GM18870 (cell line): ENCODE data around the gene ZNF362.

ENCODE experiments used
- ATAC-seq: cut with Tn5 transposase; IDR thresholded peaks from one replicate; pipeline ENCODE4 v1.9.1; 2021; ENCODE audit warnings: moderate library complexity; ENCODE audit not compliant: unreplicated experiment

Gene ZNF362

DNA sequence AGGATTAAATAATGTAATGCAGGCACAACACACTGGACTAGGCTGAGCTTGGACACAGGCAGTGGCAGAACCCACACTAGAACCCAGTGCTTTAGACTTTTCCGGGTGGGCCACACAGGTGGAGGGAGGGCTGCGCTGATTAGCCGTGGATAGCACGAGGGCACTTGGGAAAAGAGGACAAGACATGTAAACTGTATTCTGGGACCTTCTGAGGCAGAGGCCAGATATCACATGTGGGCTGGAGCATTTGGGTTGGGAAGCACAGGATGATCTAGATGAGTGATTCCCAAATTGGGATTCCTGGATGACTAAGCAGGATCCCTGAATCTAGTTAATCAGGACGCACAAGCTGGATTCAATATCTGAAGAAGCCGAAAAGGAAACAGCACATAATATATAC, 84.9 kb downstream of the ZNF362 start:
- no peak for ATAC-seq

DNA sequence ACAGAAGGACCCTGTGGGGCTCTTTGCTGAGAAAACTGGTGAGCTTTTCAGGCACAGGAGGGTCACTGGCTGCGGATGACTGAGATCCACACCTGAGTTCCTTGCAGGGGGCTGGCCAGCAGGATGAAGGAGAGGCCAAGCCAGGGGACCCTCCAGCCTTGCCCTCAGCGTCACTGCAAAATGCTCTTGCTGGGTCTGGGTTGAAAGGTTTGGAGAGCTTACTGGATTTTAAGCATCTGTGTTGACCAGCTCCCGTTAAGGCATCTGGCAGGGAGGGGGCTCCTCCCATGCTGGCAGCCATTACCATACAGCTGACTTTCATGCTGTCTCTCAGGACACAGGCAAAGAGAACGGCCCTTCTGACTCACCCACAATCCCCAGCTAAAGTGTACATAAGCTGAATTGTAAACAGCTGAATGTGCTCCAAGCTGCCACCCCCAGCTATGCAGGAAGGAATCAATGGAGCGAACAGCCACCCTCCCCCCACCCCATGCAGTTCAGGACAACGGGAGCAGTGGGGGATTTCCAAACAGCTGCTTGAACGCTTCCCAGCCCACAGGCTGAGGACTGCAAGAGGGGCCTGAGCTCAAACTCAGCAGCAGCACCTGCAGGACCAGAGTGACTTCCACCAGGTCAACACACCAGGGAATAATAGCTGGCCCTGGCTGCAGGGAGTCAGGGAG, 85.9 kb downstream of the ZNF362 start:
- ATAC-seq: no peak

DNA sequence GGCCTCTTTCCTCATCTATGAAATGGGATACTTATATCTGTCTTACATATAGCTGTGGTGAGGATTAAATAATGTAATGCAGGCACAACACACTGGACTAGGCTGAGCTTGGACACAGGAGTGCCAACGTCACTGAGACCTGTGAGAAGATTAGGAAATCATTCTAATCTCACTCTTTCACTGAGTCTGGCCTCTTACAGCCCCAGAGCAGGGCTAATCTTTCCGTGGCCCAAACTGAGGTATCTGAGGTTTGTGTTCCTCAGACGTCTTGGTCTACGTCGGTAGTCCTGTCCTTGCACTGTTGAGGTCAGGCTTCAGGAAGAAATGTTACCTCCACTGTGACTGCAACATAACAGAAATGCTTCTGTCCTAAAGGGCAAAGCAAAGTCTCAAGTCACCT, 87.2 kb downstream of the ZNF362 start:
- no peak for ATAC-seq

- ATAC-seq: no peak
These were observed 88.7 kb downstream of the ZNF362 start for GRCh38 chr1:33344896-33345560.

GRCh38 chr1:33346533-33346926, 90.2 kb downstream of the ZNF362 start:
- ATAC-seq: no peak

DNA sequence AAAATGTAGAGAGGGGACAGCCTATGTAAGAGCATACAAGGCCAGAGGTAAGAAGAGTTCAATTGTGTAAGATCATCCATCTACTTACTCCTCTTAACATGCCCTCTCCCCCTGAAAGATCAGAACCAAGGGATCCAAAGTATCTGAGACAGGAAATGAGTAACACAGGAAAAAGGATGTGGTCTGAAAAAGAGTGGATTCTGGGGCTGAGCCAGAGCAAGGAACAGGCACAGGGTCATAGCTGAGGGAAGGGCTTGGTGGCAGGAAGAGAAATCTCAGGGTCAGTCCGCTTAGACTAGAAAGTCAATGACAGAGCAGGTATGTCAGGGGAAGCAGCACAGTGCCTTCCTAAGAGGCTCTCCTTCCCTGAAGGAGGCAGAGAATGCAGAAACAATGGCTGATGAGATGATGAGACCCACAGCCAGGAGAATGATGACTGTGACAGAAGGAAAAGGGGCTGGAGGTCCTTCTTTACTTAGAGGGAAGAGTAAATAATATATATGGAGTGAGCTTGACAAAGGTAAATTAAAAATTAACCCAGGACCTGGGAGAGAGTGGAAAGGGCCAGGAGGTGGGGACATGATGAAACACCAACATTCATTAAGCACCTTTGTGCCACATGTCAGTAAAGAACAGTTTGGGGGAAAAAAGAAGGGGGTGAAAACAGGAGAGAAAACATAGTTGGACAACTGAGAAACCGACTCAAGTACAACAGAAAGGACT, 90.8 kb downstream of the ZNF362 start:
- ATAC-seq: no peak

DNA sequence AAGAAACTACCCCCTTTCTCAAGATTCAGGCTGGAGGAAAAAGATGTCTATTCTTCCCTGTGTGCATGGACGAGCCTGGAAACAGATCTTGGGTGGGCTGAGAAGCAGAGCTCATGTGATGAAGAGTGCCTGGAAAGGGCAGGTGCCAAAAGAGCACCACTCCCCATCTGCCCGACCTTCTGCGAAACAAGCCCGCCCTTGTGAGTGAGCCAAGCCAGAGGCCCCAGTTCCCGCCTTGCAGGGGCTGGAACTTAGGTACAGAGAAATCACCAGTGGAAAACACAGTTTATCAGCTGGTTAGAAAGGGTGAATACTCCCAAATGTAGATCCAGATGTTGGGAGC, 91.3 kb downstream of the ZNF362 start:
- ATAC-seq: no peak

GRCh38 chr1:33348194-33348593, 91.9 kb downstream of the ZNF362 start:
- ATAC-seq: no peak

- no peak for ATAC-seq
These were observed 92.4 kb downstream of the ZNF362 start for GRCh38 chr1:33348676-33349080.

GRCh38 chr1:33349081-33349759, 92.9 kb downstream of the ZNF362 start:
- ATAC-seq: no peak

DNA sequence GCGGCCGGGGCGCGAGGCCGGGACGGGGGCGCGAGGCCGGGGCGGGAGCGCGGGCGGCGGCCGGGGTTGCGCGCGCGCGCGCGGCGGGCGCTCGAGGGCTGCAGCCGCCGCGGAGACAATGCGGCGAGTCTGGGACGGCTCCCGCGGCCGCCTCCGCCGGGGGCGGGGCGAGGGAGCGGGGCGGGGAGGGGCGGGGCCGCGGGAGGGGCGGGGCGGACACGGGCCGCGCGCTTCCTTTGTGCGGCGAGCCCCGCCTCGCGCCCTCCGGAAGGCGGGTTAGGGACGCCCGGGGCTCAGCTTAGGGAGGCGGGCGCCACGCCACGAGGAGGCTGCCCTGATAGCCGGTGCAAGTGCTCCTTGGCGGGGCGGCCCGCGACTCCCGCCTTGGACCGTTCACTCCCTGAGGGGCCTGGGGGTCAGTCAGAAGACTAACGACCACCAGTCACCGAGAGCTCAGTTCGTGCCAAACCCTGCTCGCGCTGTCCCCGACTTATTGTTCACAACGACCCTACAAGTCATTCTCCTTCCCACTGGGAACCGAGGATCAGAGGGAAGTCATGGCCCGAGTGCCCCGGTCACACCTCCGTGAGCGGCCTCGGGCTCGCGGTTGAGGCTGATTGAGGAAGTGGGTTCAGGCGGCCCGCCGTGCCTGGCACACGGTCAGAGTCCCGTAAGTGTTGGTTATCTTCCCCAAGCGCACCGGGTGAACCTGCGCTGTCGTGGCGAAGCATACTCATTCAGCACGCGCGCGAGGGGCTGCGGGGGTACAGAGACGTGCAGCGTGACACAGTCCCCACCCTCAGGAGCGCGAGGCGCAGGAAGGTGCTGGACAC, 93.7 kb downstream of the ZNF362 start:
- ATAC-seq: no peak
